HepG2 (cell line): ENCODE results near the gene CTSW. TPM values are rescaled to one million over a fixed set of nuclear protein-coding genes. Genes with fewer than 3 reads are reported as not detected.

Experiments used
- HNF4G ChIP-seq, 2 experiments: sonication (generic) in 1 of 2; formaldehyde crosslinking in 1 of 2; IDR thresholded peaks; 2 replicates each; pipeline versions ENCODE4 v1.4.0 to v1.6.1; 2011 to 2020; ENCODE audit warnings: borderline replicate concordance in 2 of 2, low read depth in 2 of 2, mild to moderate bottlenecking in 2 of 2, low read length in 1 of 2, missing genetic modification reagents in 1 of 2, moderate library complexity in 1 of 2
- REPIN1 ChIP-seq: sonication (generic); formaldehyde crosslinking; IDR thresholded peaks from 2 replicates; pipeline ENCODE4 v1.8.0; 2022; ENCODE audit warnings: missing genetic modification reagents, low read depth, mild to moderate bottlenecking, borderline replicate concordance
- SALL1 ChIP-seq: sonication (generic); formaldehyde crosslinking; IDR thresholded peaks from 2 replicates; pipeline ENCODE4 v1.8.0; 2022; ENCODE audit warnings: mild to moderate bottlenecking, missing genetic modification reagents
- SIN3B ChIP-seq: fragments of 150-350 bp; IDR thresholded peaks from 2 replicates; pipeline ENCODE4 v1.6.1; 2014; ENCODE audit warnings: low read length
- SMARCC2 ChIP-seq: fragments of 450-650 bp; IDR thresholded peaks from 2 replicates; pipeline ENCODE4 v1.6.1; 2017; ENCODE audit warnings: antibody characterized with exemption, mild to moderate bottlenecking
- TAF1 ChIP-seq: sonication (generic); formaldehyde crosslinking; IDR thresholded peaks from 2 replicates; pipeline ENCODE4 v1.4.0; 2020; ENCODE audit warnings: missing genetic modification reagents
- ZNF160 ChIP-seq: sonication (generic); formaldehyde crosslinking; IDR thresholded peaks from 2 replicates; pipeline ENCODE4 v1.8.0; 2022; ENCODE audit warnings: mild to moderate bottlenecking, inconsistent platforms, missing genetic modification reagents
- ZNF331 ChIP-seq: sonication (generic); formaldehyde crosslinking; IDR thresholded peaks from 2 replicates; pipeline ENCODE4 v1.4.0; 2020; ENCODE audit warnings: missing genetic modification reagents
- ZNF562 ChIP-seq: sonication (generic); formaldehyde crosslinking; IDR thresholded peaks from 2 replicates; pipeline ENCODE4 v1.8.0; 2022; ENCODE audit warnings: missing genetic modification reagents, borderline replicate concordance
- ZNF772 ChIP-seq: sonication (generic); formaldehyde crosslinking; IDR thresholded peaks from 2 replicates; pipeline ENCODE4 v1.5.0; 2020; ENCODE audit warnings: mild to moderate bottlenecking, missing genetic modification reagents
- polyA plus RNA-seq, 8 experiments: library from polyadenylated mRNA; depleted of rRNA in 3 of 8; stranded (reverse) in 7 of 8; unstranded in 1 of 8; fragments of >200 nt; fragmentation: Illumina TruSeq in 4 of 8; extraction: Trizol in 4 of 8; gene quantifications; 2 replicates each; pipeline versions ENCODE4 v1.2.1 to v1.2.3, GENCODE V29; 2011 to 2016; ENCODE audit warnings: low read depth in 4 of 8, missing spikeins in 1 of 8, mixed read lengths in 1 of 8; ENCODE audit not compliant: insufficient read depth in 1 of 8
- total RNA-seq, 5 experiments: library from RNA; depleted of rRNA; stranded (reverse); fragments of >200 nt; fragmentation: Illumina TruSeq; extraction: Trizol; gene quantifications; 2 replicates each; pipeline ENCODE4 v1.2.3, GENCODE V29; 2016; ENCODE audit warnings: low read depth in 1 of 5
- TF ChIP-seq, protein P1 (sequence below): sonication (generic); formaldehyde crosslinking; conservative IDR thresholded peaks from 2 replicates; pipeline ENCODE4 v1.4.0; 2020; ENCODE audit warnings: missing genetic modification reagents
- TF ChIP-seq, protein P2 (sequence below): sonication (generic); formaldehyde crosslinking; IDR thresholded peaks from 2 replicates; pipeline ENCODE4 v1.8.0; 2022; ENCODE audit warnings: mild to moderate bottlenecking, missing genetic modification reagents, moderate library complexity
- TF ChIP-seq, protein P3 (sequence below): sonication (generic); formaldehyde crosslinking; IDR thresholded peaks from 2 replicates; pipeline ENCODE4 v1.4.0; 2020; ENCODE audit warnings: mild to moderate bottlenecking, low read depth, missing genetic modification reagents
- TF ChIP-seq, protein P4 (sequence below): sonication (generic); formaldehyde crosslinking; IDR thresholded peaks from 2 replicates; pipeline ENCODE4 v1.4.0; 2020; ENCODE audit warnings: missing genetic modification reagents, borderline replicate concordance
- TF ChIP-seq, protein P5 (sequence below): IDR thresholded peaks from 2 replicates; pipeline ENCODE4 v1.6.1; 2016; ENCODE audit warnings: missing compliant biosample characterization, missing genetic modification reagents, borderline replicate concordance
- TF ChIP-seq, protein P6 (sequence below): sonication (generic); formaldehyde crosslinking; IDR thresholded peaks from 2 replicates; pipeline ENCODE4 v1.8.0; 2022; ENCODE audit warnings: missing genetic modification reagents, low read depth, mild to moderate bottlenecking, borderline replicate concordance
- TF ChIP-seq, protein P7 (sequence below): sonication (generic); formaldehyde crosslinking; IDR thresholded peaks from 2 replicates; pipeline ENCODE4 v1.5.0; 2020; ENCODE audit warnings: mild to moderate bottlenecking, missing genetic modification reagents

The CTSW gene
- total and polyA plus RNA-seq, 2 of the 13 experiments (the other 11 are each of a cell fraction or from before 2014, with no cell fraction given), result 0.09 TPM; not detected in 1

DNA sequence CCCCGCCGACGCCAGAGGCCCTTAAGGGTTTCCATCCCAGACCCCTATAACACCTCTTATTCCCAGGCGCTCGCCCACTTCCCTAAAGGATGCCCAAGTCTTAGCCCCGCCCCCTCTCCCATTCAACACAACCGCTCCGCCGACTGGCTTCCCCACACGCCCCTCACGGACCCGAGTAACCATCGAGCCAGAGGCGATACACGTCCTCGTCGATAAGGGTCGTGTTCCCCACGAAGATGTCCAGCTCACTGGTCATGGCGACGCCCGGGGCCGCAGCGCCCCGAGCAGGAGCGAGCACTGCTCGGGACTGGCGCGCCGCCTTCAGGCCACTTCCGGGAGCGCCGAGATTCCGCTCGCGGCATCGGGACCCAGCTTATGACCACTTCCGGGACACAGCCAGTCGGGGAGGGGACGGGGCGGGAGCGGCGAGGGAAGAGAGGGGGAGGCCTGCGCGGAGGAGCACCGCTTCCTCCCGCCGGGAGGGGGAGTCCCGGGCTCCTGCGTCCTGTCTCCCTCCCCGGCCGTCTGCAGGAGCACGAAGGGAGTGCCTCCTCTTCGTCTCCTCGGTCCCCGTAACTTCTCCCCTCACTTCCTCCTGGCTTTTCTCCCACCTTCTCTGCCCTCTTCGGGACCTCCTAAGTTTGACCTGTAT lies 8.7 kb downstream of the CTSW start, which contains the start of gene FIBP (continued):
- peak; percentile 43; the same call in 1 of the 2 replicates for TF ChIP-seq ZNF331
- peak; percentile 48 for TF ChIP-seq SALL1 (CRISPR knock-in tag)
- no peak for TF ChIP-seq ZNF562 (CRISPR knock-in tag)
- TF ChIP-seq HNF4G (IDR thresholded peaks at IDR 0.05; ENCODE audit: borderline replicate concordance, low read depth, low read length), result 0 out of 2 replicates have a peak, but pooled peaks have one; percentile 4
- peak; percentile 65; the same call in 1 of the 2 replicates for TF ChIP-seq HNF4G (CRISPR knock-in tag; IDR thresholded peaks at IDR 0.05; ENCODE audit: borderline replicate concordance, low read depth)
- TF ChIP-seq, protein P1, sequence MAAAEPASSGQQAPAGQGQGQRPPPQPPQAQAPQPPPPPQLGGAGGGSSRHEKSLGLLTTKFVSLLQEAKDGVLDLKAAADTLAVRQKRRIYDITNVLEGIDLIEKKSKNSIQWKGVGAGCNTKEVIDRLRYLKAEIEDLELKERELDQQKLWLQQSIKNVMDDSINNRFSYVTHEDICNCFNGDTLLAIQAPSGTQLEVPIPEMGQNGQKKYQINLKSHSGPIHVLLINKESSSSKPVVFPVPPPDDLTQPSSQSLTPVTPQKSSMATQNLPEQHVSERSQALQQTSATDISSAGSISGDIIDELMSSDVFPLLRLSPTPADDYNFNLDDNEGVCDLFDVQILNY (CRISPR knock-in tag), result no peak
- TF ChIP-seq, protein P2, sequence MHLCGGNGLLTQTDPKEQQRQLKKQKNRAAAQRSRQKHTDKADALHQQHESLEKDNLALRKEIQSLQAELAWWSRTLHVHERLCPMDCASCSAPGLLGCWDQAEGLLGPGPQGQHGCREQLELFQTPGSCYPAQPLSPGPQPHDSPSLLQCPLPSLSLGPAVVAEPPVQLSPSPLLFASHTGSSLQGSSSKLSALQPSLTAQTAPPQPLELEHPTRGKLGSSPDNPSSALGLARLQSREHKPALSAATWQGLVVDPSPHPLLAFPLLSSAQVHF (CRISPR knock-in tag), result 0 out of 2 replicates have a peak, but pooled peaks have one; percentile 24
- TF ChIP-seq, protein P3, sequence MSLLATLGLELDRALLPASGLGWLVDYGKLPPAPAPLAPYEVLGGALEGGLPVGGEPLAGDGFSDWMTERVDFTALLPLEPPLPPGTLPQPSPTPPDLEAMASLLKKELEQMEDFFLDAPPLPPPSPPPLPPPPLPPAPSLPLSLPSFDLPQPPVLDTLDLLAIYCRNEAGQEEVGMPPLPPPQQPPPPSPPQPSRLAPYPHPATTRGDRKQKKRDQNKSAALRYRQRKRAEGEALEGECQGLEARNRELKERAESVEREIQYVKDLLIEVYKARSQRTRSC (CRISPR knock-in tag), result no peak
- TF ChIP-seq, protein P4, sequence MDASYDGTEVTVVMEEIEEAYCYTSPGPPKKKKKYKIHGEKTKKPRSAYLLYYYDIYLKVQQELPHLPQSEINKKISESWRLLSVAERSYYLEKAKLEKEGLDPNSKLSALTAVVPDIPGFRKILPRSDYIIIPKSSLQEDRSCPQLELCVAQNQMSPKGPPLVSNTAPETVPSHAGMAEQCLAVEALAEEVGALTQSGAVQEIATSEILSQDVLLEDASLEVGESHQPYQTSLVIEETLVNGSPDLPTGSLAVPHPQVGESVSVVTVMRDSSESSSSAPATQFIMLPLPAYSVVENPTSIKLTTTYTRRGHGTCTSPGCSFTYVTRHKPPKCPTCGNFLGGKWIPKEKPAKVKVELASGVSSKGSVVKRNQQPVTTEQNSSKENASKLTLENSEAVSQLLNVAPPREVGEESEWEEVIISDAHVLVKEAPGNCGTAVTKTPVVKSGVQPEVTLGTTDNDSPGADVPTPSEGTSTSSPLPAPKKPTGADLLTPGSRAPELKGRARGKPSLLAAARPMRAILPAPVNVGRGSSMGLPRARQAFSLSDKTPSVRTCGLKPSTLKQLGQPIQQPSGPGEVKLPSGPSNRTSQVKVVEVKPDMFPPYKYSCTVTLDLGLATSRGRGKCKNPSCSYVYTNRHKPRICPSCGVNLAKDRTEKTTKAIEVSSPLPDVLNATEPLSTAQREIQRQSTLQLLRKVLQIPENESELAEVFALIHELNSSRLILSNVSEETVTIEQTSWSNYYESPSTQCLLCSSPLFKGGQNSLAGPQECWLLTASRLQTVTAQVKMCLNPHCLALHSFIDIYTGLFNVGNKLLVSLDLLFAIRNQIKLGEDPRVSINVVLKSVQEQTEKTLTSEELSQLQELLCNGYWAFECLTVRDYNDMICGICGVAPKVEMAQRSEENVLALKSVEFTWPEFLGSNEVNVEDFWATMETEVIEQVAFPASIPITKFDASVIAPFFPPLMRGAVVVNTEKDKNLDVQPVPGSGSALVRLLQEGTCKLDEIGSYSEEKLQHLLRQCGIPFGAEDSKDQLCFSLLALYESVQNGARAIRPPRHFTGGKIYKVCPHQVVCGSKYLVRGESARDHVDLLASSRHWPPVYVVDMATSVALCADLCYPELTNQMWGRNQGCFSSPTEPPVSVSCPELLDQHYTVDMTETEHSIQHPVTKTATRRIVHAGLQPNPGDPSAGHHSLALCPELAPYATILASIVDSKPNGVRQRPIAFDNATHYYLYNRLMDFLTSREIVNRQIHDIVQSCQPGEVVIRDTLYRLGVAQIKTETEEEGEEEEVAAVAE, result peak; percentile 19; the same call in 1 of the 2 replicates
- peak; percentile 69 for TF ChIP-seq REPIN1 (CRISPR knock-in tag)
- no peak for TF ChIP-seq ZNF160 (CRISPR knock-in tag)
- no peak for TF ChIP-seq ZNF772
- no peak for TF ChIP-seq SIN3B
- TF ChIP-seq, protein P5, sequence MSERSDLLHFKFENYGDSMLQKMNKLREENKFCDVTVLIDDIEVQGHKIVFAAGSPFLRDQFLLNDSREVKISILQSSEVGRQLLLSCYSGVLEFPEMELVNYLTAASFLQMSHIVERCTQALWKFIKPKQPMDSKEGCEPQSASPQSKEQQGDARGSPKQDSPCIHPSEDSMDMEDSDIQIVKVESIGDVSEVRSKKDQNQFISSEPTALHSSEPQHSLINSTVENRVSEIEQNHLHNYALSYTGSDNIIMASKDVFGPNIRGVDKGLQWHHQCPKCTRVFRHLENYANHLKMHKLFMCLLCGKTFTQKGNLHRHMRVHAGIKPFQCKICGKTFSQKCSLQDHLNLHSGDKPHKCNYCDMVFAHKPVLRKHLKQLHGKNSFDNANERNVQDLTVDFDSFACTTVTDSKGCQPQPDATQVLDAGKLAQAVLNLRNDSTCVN, result no peak
- no peak for TF ChIP-seq SMARCC2
- peak; percentile 57; the same call in 1 of the 2 replicates for TF ChIP-seq TAF1 (CRISPR knock-in tag)
- TF ChIP-seq, protein P6, sequence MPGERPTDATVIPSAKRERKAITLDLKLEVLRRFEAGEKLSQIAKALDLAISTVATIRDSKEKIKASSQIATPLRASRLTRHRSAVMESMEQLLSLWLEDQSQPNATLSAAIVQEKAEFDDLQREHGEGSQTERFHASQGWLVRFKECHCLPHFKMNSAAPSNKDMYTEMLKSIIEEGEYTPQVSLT (CRISPR knock-in tag), result no peak
- TF ChIP-seq, protein P7, sequence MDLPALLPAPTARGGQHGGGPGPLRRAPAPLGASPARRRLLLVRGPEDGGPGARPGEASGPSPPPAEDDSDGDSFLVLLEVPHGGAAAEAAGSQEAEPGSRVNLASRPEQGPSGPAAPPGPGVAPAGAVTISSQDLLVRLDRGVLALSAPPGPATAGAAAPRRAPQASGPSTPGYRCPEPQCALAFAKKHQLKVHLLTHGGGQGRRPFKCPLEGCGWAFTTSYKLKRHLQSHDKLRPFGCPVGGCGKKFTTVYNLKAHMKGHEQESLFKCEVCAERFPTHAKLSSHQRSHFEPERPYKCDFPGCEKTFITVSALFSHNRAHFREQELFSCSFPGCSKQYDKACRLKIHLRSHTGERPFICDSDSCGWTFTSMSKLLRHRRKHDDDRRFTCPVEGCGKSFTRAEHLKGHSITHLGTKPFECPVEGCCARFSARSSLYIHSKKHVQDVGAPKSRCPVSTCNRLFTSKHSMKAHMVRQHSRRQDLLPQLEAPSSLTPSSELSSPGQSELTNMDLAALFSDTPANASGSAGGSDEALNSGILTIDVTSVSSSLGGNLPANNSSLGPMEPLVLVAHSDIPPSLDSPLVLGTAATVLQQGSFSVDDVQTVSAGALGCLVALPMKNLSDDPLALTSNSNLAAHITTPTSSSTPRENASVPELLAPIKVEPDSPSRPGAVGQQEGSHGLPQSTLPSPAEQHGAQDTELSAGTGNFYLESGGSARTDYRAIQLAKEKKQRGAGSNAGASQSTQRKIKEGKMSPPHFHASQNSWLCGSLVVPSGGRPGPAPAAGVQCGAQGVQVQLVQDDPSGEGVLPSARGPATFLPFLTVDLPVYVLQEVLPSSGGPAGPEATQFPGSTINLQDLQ (CRISPR knock-in tag), result no peak
